ENCODE data around the gene CRELD2.

GRCh38 chr22:49966041-49966773, 47.8 kb downstream of the CRELD2 start:
- peak; percentile 57; the same call in 1 of the 2 replicates for TF ChIP-seq POLR2AphosphoS5 (IDR thresholded peaks at IDR 0.05; ENCODE audit: low read depth, low read length)
- TF ChIP-seq POLR2A (IDR thresholded peaks at IDR 0.05; ENCODE audit: low read depth, low read length) = peak; percentile 28; the same call in 1 of the 2 replicates
- no peak for TF ChIP-seq SPI1 (IDR thresholded peaks at IDR 0.05; ENCODE audit: low read depth, low read length)
- no peak for TF ChIP-seq PAX5 (IDR thresholded peaks at IDR 0.05; ENCODE audit: insufficient read depth, low read length, severe bottlenecking)
- TF ChIP-seq TAF1 (IDR thresholded peaks at IDR 0.05; ENCODE audit: low read depth, low read length) = no peak

All from GM12891 (cell line).